Measurements from ENCODE around the gene SCAANT1. TPM values are rescaled to one million over a fixed set of nuclear protein-coding genes. Genes with fewer than 3 reads are reported as not detected.
A peak's percentile ranks its signal among the peaks of the same experiment; 100 is the strongest.

SCAANT1 gene
- total RNA-seq, 3 donors from 2014 or later (not counting 1 experiment from before 2014, with no cell fraction given), result 3.6 to 8.0 TPM; not detected in 1

DNA sequence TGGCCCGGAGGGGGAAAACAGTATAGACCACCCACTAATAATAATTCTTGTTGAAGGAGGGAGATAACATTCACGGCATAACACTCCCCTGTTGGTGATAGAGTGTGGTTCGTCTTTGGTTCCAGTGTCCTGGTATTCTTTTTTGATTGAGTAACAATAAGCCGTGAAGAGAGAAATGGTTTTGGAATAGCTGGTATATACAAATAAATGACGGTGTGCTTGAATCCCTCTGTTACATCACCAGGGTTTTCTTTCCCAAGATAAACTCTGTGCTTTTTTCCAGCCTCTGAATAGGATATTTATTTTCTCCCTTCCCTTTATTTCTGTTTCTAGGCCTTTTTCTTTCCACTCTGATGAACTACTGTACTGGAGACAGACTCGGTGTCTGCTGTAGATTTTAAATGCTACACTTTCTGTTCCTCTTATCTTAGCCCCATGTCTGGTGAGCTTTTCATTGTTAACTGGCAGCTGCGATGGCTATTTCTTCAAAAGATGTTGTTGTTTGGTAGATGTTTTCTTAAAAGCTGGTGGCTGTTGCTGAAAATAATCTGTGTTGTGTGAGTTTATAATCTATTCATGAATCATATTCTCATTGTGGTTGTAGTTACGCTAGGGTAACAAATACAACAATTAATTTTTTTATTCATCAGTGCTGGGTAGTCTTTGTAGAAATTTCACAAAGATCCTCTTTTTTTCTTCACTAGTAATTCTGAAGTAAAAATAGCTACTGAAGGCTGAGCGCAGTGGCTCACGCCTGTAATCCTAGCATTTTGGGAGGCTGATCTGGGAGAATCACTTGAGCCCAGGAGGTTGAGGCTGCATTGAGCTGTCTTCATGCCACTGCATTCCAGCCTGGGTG is 15.5 kb upstream of the SCAANT1 start:
- no peak for ATAC-seq
- H3K4me1 Mint-ChIP-seq, result peaks cover 56 to 63% of the 10 kb centered on the region in 2 donors
- Histone ChIP-seq H3K9me3 (ENCODE audit: control insufficient read depth, insufficient read depth, low read length) (no peaks in the 10 kb centered on the region), H3K36me3 (ENCODE audit: control insufficient read depth, insufficient read depth, low read length) (peaks cover 11% of the 10 kb centered on the region), H3K27me3 (ENCODE audit: control insufficient read depth, insufficient read depth, low read length) (no peaks in the 10 kb centered on the region), H3K4me1 (ENCODE audit: control insufficient read depth, insufficient read depth, low read length) (no peaks in the 10 kb centered on the region), H3K4me3 (ENCODE audit: low read length) (no peak overlapping the region), H3K27ac (ENCODE audit: low read length) (peak overlapping the region; percentile 20)
- 67% methylated on average over 8 of the region's 10 CpGs for WGBS (ENCODE audit: insufficient coverage)
- intact Hi-C loops (cut with micrococcal nuclease), result no loop called here
- no peaks in the 10 kb centered on the region for H3K9me3 Mint-ChIP-seq
- TF ChIP-seq, protein P1, sequence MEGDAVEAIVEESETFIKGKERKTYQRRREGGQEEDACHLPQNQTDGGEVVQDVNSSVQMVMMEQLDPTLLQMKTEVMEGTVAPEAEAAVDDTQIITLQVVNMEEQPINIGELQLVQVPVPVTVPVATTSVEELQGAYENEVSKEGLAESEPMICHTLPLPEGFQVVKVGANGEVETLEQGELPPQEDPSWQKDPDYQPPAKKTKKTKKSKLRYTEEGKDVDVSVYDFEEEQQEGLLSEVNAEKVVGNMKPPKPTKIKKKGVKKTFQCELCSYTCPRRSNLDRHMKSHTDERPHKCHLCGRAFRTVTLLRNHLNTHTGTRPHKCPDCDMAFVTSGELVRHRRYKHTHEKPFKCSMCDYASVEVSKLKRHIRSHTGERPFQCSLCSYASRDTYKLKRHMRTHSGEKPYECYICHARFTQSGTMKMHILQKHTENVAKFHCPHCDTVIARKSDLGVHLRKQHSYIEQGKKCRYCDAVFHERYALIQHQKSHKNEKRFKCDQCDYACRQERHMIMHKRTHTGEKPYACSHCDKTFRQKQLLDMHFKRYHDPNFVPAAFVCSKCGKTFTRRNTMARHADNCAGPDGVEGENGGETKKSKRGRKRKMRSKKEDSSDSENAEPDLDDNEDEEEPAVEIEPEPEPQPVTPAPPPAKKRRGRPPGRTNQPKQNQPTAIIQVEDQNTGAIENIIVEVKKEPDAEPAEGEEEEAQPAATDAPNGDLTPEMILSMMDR (IDR thresholded peaks at IDR 0.05), result no peak
- H3K27ac Mint-ChIP-seq, result peak overlapping the region; percentile 27 to 39
- DNase-seq, result no peak
- H3K36me3 Mint-ChIP-seq, result no peaks in the 10 kb centered on the region
- no peaks in the 10 kb centered on the region for H3K27me3 Mint-ChIP-seq (ENCODE audit: low read depth in 2 of 2)
- no peak overlapping the region for H3K4me3 Mint-ChIP-seq

DNA sequence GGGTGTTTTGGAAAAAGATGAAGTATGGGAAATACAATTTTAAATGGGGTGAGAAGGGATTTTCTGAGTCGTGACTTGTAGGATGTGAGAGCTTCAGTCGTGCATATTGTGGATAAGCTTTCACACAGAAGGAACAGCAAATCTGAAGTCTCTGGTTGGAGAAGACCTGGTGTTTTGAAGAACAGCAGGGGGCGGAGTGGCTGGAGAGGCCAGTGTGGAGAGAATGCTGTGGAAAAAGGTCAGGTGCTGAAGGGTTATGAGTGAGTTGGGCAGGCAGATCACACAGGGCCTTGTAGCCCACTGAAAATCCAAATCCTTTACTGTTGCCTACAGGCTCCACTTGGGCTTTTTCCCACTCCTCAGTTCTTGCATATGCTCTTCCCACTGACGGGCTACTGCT is 14.1 kb upstream of the SCAANT1 start:
- H3K36me3 ChIP-seq (ENCODE audit: control insufficient read depth, insufficient read depth, low read length), result peaks cover 13% of the 10 kb centered on the region
- no peaks in the 10 kb centered on the region for H3K27me3 ChIP-seq (ENCODE audit: control insufficient read depth, insufficient read depth, low read length)
- no peak overlapping the region for H3K27ac ChIP-seq (ENCODE audit: low read length)
- H3K4me3 ChIP-seq (ENCODE audit: low read length), result no peak overlapping the region
- Mint-ChIP-seq H3K4me1 (peaks cover 49 to 60% of the 10 kb centered on the region in 2 donors), H3K27ac (no peak overlapping the region), H3K27me3 (ENCODE audit: low read depth in 2 of 2) (no peaks in the 10 kb centered on the region), H3K4me3 (no peak overlapping the region), H3K9me3 (no peaks in the 10 kb centered on the region), H3K36me3 (no peaks in the 10 kb centered on the region)
- WGBS (ENCODE audit: insufficient coverage), result 95% methylated on average over 4 of the region's 4 CpGs
- no peak for DNase-seq
- H3K9me3 ChIP-seq (ENCODE audit: control insufficient read depth, insufficient read depth, low read length), result no peaks in the 10 kb centered on the region
- intact Hi-C loops (cut with micrococcal nuclease), result no loop called here
- no peaks in the 10 kb centered on the region for H3K4me1 ChIP-seq (ENCODE audit: control insufficient read depth, insufficient read depth, low read length)
- ATAC-seq, result no peak
- TF ChIP-seq, protein P1 (IDR thresholded peaks at IDR 0.05), result no peak

DNA sequence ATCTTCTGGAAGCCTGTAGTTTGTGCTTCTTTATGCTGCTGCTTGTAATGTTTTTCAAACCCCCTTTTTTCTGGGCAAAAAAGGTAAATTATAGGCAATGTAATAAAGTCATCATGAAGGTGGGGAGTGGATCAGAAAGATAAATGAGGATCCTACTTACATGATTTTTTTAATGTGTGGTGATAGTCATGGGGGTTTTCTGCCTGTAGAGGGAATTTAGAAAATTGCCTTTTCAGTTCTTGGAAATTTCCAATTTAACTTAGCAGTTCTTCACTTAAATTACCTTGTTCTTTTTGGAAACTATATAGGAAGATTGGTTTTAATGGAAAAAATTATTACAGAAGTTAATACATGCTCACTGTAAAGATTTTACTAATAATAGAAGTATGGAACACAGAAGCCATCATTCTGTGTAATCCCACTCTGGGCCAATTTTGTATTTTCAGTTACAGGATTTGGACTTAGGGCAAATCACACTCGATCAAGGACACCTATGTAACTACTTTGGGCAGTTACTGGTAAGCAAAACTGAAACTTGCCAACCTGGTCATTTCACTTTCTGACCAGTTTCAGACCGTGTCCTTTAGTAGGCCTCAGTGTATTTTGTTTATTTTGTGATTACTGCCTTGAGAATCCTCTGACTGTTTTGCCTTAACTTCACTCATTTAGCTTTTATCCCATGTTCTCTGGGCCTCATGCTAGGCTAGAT is 10.5 kb upstream of the SCAANT1 start:
- Mint-ChIP-seq H3K27me3 (ENCODE audit: low read depth in 2 of 2) (no peaks in the 10 kb centered on the region), H3K27ac (peak overlapping the region; percentile 10 to 69), H3K9me3 (no peaks in the 10 kb centered on the region), H3K36me3 (no peaks in the 10 kb centered on the region), H3K4me3 (no peak overlapping the region), H3K4me1 (peaks cover 58 to 66% of the 10 kb centered on the region in 2 donors)
- 78% methylated on average over 2 of the region's 2 CpGs for WGBS (ENCODE audit: insufficient coverage)
- Histone ChIP-seq H3K9me3 (ENCODE audit: control insufficient read depth, insufficient read depth, low read length) (no peaks in the 10 kb centered on the region), H3K4me3 (ENCODE audit: low read length) (no peak overlapping the region), H3K4me1 (ENCODE audit: control insufficient read depth, insufficient read depth, low read length) (no peaks in the 10 kb centered on the region), H3K36me3 (ENCODE audit: control insufficient read depth, insufficient read depth, low read length) (peaks cover 24% of the 10 kb centered on the region), H3K27ac (ENCODE audit: low read length) (no peak overlapping the region), H3K27me3 (ENCODE audit: control insufficient read depth, insufficient read depth, low read length) (no peaks in the 10 kb centered on the region)
- TF ChIP-seq, protein P1 (IDR thresholded peaks at IDR 0.05), result no peak
- DNase-seq, result no peak
- intact Hi-C loops (cut with micrococcal nuclease), result no loop called here
- no peak for ATAC-seq
